Astrocyte of the spinal cord (primary cell): Measurements from ENCODE around the gene KHDRBS2.

Experiments used
- DNase-seq: peaks from one replicate; pipeline ENCODE4 v3.0.0; 2011; ENCODE audit warnings: low read depth, low spot score
- H3K4me3 ChIP-seq: 2 replicates; pipeline ENCODE4 v1.5.1; 2011; ENCODE audit warnings: low read depth, mild to moderate bottlenecking, low read length, moderate library complexity
- CTCF ChIP-seq: IDR thresholded peaks from 2 replicates; pipeline ENCODE4 v1.5.1; 2012; ENCODE audit warnings: low read depth, mild to moderate bottlenecking, low read length, inconsistent platforms
- in situ Hi-C: cut with HindIII; loops from 2 replicates; pipeline ENCODE4 v1.10.0; 2017; ENCODE audit warnings: low sequenced_read_pairs

The KHDRBS2 gene

DNA sequence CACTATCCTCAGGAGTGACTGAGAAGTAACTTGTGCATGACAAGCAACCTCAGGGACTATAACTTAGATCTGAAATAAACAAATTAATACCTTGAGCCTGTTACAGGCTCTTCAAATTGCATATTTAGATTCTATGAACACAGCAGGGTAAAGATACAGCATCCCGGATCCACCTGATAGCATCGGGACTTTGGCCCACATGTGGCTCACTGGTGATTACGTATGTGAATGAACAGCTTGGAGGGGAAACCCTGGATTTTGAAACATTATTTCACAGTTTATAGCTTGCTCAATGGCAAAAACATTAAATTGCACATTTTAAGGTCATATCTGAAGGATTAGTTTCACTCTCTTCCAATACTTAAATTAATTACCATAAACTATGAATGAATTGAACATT lies 133.2 kb downstream of the KHDRBS2 start:
- no peak for DNase-seq
- TF ChIP-seq CTCF, result no peak
- no peak overlapping the region for H3K4me3 ChIP-seq
- in situ Hi-C loops, result no loop called here

GRCh38 chr6:62150048-62150663 lies 135.9 kb downstream of the KHDRBS2 start:
- in situ Hi-C loops, result no loop called here
- DNase-seq, result peak; percentile 2
- TF ChIP-seq CTCF, result peak; percentile 28
- no peak overlapping the region for H3K4me3 ChIP-seq

DNA sequence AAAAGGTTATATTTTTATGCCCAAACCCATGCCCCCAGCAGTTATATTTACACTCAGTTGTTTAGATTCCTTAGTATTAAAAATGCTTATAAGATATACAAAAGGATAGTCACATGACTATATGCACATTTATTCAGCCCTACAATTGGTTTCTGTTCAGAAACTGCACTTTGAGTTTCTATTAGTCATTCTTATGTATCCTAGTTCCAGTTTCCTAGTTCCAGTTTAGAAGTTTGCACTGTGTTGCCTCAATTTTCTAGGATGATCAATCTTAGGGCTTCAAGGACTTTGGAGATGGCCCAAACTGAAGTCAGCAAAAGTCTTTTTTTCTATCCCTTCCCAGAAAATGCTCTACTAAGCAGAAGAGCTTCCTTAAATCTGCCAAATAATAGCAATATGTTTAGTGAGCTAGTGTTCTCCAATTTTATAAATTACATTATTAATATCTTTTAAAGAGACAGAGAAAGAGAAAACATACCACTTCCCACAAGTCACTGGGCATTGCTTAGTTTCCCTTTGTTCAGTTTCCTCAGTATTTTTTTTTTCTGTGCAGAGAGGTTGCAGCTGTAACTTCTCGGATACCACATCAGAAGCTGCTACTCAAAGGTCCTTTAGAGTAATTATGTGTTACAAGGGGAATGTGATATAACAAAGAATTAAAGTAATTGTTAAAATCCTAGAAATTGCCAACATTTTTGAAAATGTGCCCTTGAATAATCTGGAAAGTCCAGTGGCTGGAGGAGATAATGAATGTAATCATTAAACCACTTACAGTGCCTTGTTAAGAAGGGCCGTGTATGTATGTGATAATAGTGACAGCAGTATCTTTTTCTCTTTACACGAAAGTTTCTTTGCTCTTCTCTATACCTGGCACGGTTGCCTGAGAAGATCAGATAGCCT lies 138.8 kb downstream of the KHDRBS2 start:
- no peak for DNase-seq
- no peak for TF ChIP-seq CTCF
- H3K4me3 ChIP-seq, result no peak overlapping the region
- in situ Hi-C loops, result no loop called here

DNA sequence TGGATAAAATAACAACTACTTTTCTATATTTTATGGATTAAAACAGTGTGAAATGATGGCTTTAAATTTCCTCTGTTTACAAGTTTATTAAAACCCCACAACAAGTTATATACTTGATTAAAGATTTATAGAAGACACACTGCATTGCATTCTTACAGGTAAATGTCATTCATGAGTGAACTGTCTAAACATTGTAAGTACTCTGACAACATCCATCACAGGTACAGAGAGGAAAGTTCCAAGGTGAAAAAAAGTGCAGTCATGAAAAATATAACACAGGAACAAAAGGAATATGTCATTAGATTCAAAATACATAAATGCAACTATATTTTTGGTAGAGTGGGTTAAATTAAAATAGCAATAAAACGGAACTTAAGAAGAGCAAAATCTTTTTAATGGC lies 156.9 kb downstream of the KHDRBS2 start:
- in situ Hi-C loops, result no loop called here
- H3K4me3 ChIP-seq, result no peak overlapping the region
- no peak for DNase-seq
- no peak for TF ChIP-seq CTCF

DNA sequence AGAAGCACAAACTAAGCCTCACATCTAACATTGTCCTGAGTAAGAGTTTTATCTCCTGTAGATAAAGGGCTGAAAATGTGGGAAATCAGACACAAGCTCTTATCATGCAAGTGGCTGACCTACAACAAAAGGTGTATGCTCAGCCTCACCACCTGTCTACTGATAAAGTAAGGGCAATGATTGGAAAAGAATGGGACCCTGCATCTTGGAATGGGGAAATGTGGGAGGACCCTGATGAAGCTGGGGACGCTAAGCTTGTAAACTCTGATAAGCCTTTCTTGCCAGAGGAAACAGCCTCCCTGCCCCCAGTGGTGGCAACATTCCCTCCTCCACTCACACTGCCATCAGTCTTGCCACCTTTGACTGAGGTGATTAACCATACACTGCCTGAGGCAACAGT lies 166.6 kb downstream of the KHDRBS2 start:
- H3K4me3 ChIP-seq, result no peak overlapping the region
- no peak for TF ChIP-seq CTCF
- DNase-seq, result no peak
- in situ Hi-C loops, result no loop called here

DNA sequence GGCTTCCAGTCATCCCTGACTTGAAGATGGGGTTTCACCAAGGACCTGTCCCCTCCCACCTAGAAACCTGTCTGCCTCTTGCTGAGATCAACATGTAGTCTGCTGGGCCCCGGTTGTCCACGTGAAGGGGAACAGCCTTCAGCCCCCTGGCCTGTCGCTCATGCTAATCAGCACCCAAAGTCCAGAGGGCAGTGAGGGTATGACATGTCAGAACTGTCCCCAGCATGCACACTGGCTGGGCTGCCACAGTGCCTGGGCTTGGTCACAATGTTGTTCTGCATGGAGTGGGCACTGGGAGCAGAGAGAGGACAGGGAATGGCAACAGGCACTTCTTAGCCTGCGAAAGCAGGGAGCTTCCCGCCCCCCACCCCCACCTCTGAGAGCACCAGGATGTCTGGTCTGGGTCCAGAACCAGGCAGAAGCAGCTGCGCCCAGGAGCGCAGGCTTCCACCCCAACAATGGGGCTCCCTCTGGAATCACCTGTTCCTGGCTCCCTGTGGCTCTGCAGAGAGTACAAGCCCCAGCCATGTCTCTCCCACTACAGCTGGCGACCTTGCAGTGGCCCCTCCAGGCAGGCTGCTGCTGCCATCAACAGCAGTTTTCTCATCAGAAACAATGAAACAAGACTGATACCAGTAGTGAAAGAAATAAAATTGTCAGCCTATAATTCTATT lies 182.7 kb downstream of the KHDRBS2 start:
- in situ Hi-C loops, result no loop called here
- no peak for DNase-seq
- H3K4me3 ChIP-seq, result no peak overlapping the region
- no peak for TF ChIP-seq CTCF
